Loucy (cell line): ENCODE data around the gene UNC5A.

Experiments used
- H2AFZ ChIP-seq: fragments of 200-600 bp; sonication (generic); 2 replicates; pipeline ENCODE4 v1.6.0; 2016; ENCODE audit warnings: antibody characterized with exemption, mild to moderate bottlenecking, low read length, moderate library complexity
- H3F3A ChIP-seq: fragments of 200-600 bp; 2 replicates; pipeline ENCODE4 v1.6.0; 2016; ENCODE audit warnings: antibody characterized with exemption, low read depth, mild to moderate bottlenecking
- H3K27me3 ChIP-seq: fragments of 200-600 bp; sonication (generic); 2 replicates; pipeline ENCODE4 v1.6.1; 2014; ENCODE audit warnings: low read length, mild to moderate bottlenecking; ENCODE audit not compliant: insufficient read depth, poor library complexity, severe bottlenecking
- H3K36me3 ChIP-seq: fragments of 200-600 bp; sonication (generic); 2 replicates; pipeline ENCODE4 v1.6.1; 2016; ENCODE audit warnings: low read length; ENCODE audit not compliant: insufficient read depth
- H3K4me1 ChIP-seq: fragments of 200-600 bp; sonication (generic); 2 replicates; pipeline ENCODE4 v1.5.1; 2014; ENCODE audit warnings: low read length, mild to moderate bottlenecking; ENCODE audit not compliant: insufficient read depth, poor library complexity, severe bottlenecking
- H3K4me2 ChIP-seq: fragments of 200-600 bp; sonication (generic); 2 replicates; pipeline ENCODE4 v1.6.0; 2014; ENCODE audit warnings: antibody characterized with exemption, low read length, low read depth, mild to moderate bottlenecking; ENCODE audit not compliant: poor library complexity, severe bottlenecking
- H3K4me3 ChIP-seq: fragments of 200-600 bp; sonication (generic); 2 replicates; pipeline ENCODE4 v1.5.1; 2014; ENCODE audit warnings: low read length, mild to moderate bottlenecking, mixed read lengths; ENCODE audit not compliant: poor library complexity, severe bottlenecking
- H3K79me2 ChIP-seq: fragments of 200-600 bp; sonication (generic); 2 replicates; pipeline ENCODE4 v1.6.1; 2014; ENCODE audit warnings: low read length; ENCODE audit not compliant: insufficient read depth
- H3K9ac ChIP-seq: fragments of 200-600 bp; sonication (generic); 2 replicates; pipeline ENCODE4 v1.6.0; 2014; ENCODE audit warnings: mild to moderate bottlenecking, low read depth, low read length, moderate library complexity; ENCODE audit not compliant: poor library complexity, severe bottlenecking
- H3K9me2 ChIP-seq: fragments of 200-600 bp; sonication (generic); replicated peaks from 2 replicates; pipeline ENCODE4 v1.6.1; 2016; ENCODE audit warnings: low read depth, low read length, mixed read lengths
- H3K9me3 ChIP-seq: fragments of 200-600 bp; sonication (generic); 2 replicates; pipeline ENCODE4 v1.6.1; 2014; ENCODE audit warnings: mild to moderate bottlenecking, antibody characterized with exemption, low read length, low read depth; ENCODE audit not compliant: insufficient read depth
- H4K20me1 ChIP-seq: fragments of 200-600 bp; sonication (generic); 2 replicates; pipeline ENCODE4 v1.6.0; 2014; ENCODE audit warnings: antibody characterized with exemption, low read length, mild to moderate bottlenecking; ENCODE audit not compliant: insufficient read depth, poor library complexity, severe bottlenecking
- CTCF ChIP-seq: fragments of 200-600 bp; sonication (generic); conservative IDR thresholded peaks from 2 replicates; pipeline ENCODE4 v1.5.1; 2014; ENCODE audit warnings: mild to moderate bottlenecking, antibody characterized with exemption, low read length
- EZH2phosphoT487 ChIP-seq: fragments of 200-600 bp; IDR thresholded peaks from 2 replicates; pipeline ENCODE4 v1.6.1; 2018; ENCODE audit warnings: antibody characterized with exemption, mild to moderate bottlenecking, moderate library complexity, borderline replicate concordance

The UNC5A gene

GRCh38 chr5:176789873-176790615, 20.3 kb upstream of the UNC5A start:
- Histone ChIP-seq H3K36me3 (no peaks in the 10 kb centered on the region), H3K4me1 (no peaks in the 10 kb centered on the region), H3K27me3 (no peaks in the 10 kb centered on the region), H3K79me2 (no peaks in the 10 kb centered on the region), H3K9ac (no peak overlapping the region), H3K4me3 (no peak overlapping the region), H4K20me1 (no peaks in the 10 kb centered on the region), H3K9me2 (no peaks in the 10 kb centered on the region), H3K4me2 (no peak overlapping the region), H2AFZ (no peak overlapping the region), H3F3A (no peaks in the 10 kb centered on the region), H3K9me3 (no peaks in the 10 kb centered on the region)
- TF ChIP-seq CTCF (no peak), EZH2phosphoT487 (no peak)

- H3K9me3 ChIP-seq, result no peaks in the 10 kb centered on the region
- H3F3A ChIP-seq, result no peaks in the 10 kb centered on the region
- TF ChIP-seq EZH2phosphoT487 (no peak), CTCF (no peak)
- H3K4me2 ChIP-seq, result no peak overlapping the region
- H2AFZ ChIP-seq, result no peak overlapping the region
- no peak overlapping the region for H3K4me3 ChIP-seq
- no peak overlapping the region for H3K9ac ChIP-seq
- no peaks in the 10 kb centered on the region for H3K4me1 ChIP-seq
- no peaks in the 10 kb centered on the region for H3K9me2 ChIP-seq
- H3K36me3 ChIP-seq, result no peaks in the 10 kb centered on the region
- no peaks in the 10 kb centered on the region for H3K27me3 ChIP-seq
- H4K20me1 ChIP-seq, result no peaks in the 10 kb centered on the region
- H3K79me2 ChIP-seq, result no peaks in the 10 kb centered on the region
Measured at GRCh38 chr5:176790941-176791340, 19.4 kb upstream of the UNC5A start.

GRCh38 chr5:176792655-176793342, 17.6 kb upstream of the UNC5A start:
- TF ChIP-seq CTCF (no peak), EZH2phosphoT487 (no peak)
- Histone ChIP-seq H3K4me3 (no peak overlapping the region), H3K27me3 (no peaks in the 10 kb centered on the region), H3K4me1 (no peaks in the 10 kb centered on the region), H3K79me2 (no peaks in the 10 kb centered on the region), H3K9me3 (no peaks in the 10 kb centered on the region), H3F3A (no peaks in the 10 kb centered on the region), H3K4me2 (no peak overlapping the region), H3K36me3 (no peaks in the 10 kb centered on the region), H3K9me2 (no peaks in the 10 kb centered on the region), H3K9ac (no peak overlapping the region), H2AFZ (no peak overlapping the region), H4K20me1 (no peaks in the 10 kb centered on the region)
